ENCODE results near the gene MRPL28.

The MRPL28 gene

GRCh38 chr16:367333-367903 lies 2.9 kb downstream of the MRPL28 start:
- Histone ChIP-seq H3K36me3 (ENCODE audit: insufficient read depth, low read length) (peaks cover 47% of the 10 kb centered on the region), H3K4me2 (ENCODE audit: insufficient read depth, low read length) (no peak overlapping the region), H3K9me3 (ENCODE audit: insufficient read depth, low read length, severe bottlenecking) (no peaks in the 10 kb centered on the region), H2AFZ (ENCODE audit: low read depth, low read length) (no peak overlapping the region), H3K27ac (ENCODE audit: low read length) (no peak overlapping the region), H3K79me2 (ENCODE audit: insufficient read depth, low read length) (peaks cover 7% of the 10 kb centered on the region), H3K27me3 (ENCODE audit: insufficient read depth, low read length, poor library complexity) (no peaks in the 10 kb centered on the region), H3K9ac (ENCODE audit: low read depth, low read length) (no peak overlapping the region), H4K20me1 (ENCODE audit: insufficient read depth, low read length) (peaks cover 23% of the 10 kb centered on the region; the same call in 1 of the 2 replicates), H3K4me1 (ENCODE audit: insufficient read depth, low read length) (peaks cover 29% of the 10 kb centered on the region), H3K4me3 (ENCODE audit: low read depth in 1 of 2, low read length in 2 of 2) (no peak overlapping the region)
- no peak for ATAC-seq (ENCODE audit: insufficient read depth, low read depth)
- DNase-seq, result no peak
- TF ChIP-seq, protein P1, sequence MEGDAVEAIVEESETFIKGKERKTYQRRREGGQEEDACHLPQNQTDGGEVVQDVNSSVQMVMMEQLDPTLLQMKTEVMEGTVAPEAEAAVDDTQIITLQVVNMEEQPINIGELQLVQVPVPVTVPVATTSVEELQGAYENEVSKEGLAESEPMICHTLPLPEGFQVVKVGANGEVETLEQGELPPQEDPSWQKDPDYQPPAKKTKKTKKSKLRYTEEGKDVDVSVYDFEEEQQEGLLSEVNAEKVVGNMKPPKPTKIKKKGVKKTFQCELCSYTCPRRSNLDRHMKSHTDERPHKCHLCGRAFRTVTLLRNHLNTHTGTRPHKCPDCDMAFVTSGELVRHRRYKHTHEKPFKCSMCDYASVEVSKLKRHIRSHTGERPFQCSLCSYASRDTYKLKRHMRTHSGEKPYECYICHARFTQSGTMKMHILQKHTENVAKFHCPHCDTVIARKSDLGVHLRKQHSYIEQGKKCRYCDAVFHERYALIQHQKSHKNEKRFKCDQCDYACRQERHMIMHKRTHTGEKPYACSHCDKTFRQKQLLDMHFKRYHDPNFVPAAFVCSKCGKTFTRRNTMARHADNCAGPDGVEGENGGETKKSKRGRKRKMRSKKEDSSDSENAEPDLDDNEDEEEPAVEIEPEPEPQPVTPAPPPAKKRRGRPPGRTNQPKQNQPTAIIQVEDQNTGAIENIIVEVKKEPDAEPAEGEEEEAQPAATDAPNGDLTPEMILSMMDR (IDR thresholded peaks at IDR 0.05; ENCODE audit: borderline replicate concordance, extremely low read depth, low read length, poor library complexity, severe bottlenecking), result no peak
- no peak for TF ChIP-seq EZH2 (IDR thresholded peaks at IDR 0.05; ENCODE audit: borderline replicate concordance, low read depth, low read length, severe bottlenecking)

- Histone ChIP-seq H3K79me2 (ENCODE audit: insufficient read depth, low read length) (peaks cover 7% of the 10 kb centered on the region), H3K4me2 (ENCODE audit: insufficient read depth, low read length) (no peak overlapping the region), H3K36me3 (ENCODE audit: insufficient read depth, low read length) (peaks cover 38% of the 10 kb centered on the region), H3K27me3 (ENCODE audit: insufficient read depth, low read length, poor library complexity) (no peaks in the 10 kb centered on the region), H3K4me3 (ENCODE audit: low read depth in 1 of 2, low read length in 2 of 2) (no peak overlapping the region), H2AFZ (ENCODE audit: low read depth, low read length) (no peak overlapping the region), H4K20me1 (ENCODE audit: insufficient read depth, low read length) (peaks cover 23% of the 10 kb centered on the region; the same call in 1 of the 2 replicates), H3K9ac (ENCODE audit: low read depth, low read length) (no peak overlapping the region), H3K4me1 (ENCODE audit: insufficient read depth, low read length) (peaks cover 33% of the 10 kb centered on the region), H3K9me3 (ENCODE audit: insufficient read depth, low read length, severe bottlenecking) (no peaks in the 10 kb centered on the region), H3K27ac (ENCODE audit: low read length) (no peak overlapping the region)
- TF ChIP-seq EZH2 (IDR thresholded peaks at IDR 0.05; ENCODE audit: borderline replicate concordance, low read depth, low read length, severe bottlenecking), result no peak
- TF ChIP-seq, protein P1 (IDR thresholded peaks at IDR 0.05; ENCODE audit: borderline replicate concordance, extremely low read depth, low read length, poor library complexity, severe bottlenecking), result no peak
- DNase-seq (no peak), ATAC-seq (ENCODE audit: insufficient read depth, low read depth) (no peak)
These were observed 3.9 kb downstream of the MRPL28 start for GRCh38 chr16:366476-366875.

DNA sequence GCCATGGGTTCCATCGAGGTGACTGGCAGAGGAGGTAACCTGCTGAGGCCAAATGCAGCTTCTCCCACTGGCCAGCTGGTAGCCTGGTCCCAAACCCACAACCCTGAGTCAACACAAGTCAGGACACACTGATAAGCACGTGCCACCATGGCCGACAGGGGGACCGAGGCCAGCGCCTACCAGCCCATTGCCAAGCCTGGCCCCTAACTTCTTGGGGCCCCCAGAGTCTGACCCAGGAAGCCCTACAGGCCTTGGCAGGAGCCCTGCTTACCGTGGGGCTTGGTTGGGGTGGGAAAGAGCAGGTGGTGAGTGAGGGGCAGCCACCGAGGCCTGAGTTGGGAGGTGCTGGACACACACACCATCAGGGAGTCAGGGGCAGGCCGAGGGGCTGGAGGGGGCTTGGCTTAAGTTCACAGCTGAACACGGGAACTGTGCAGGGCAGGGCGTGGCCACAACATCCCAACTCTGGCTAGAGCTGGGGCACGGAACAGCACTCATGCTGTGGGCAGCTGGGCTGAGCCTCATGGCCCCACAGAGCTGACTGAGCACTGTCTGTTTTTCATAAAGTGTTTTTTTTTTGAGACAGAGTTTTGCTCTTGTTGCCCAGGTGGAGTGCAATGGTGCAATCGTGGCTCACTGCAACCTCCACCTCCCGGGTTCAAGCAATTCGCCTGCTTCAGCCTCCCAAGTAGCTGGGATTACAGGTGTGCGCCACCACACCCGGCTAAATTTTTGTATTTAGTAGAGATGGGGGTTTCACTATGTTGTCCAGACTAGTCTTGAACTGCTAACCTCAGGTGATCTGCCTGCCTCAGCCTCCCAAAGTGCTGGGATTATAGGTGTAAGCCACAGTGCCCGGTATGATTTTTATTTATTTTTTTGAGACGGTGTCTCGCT lies 5.5 kb downstream of the MRPL28 start:
- Histone ChIP-seq H3K9me3 (ENCODE audit: insufficient read depth, low read length, severe bottlenecking) (no peaks in the 10 kb centered on the region), H4K20me1 (ENCODE audit: insufficient read depth, low read length) (peaks cover 23% of the 10 kb centered on the region; the same call in 1 of the 2 replicates), H3K79me2 (ENCODE audit: insufficient read depth, low read length) (peaks cover 4% of the 10 kb centered on the region), H3K36me3 (ENCODE audit: insufficient read depth, low read length) (peaks cover 36% of the 10 kb centered on the region), H3K4me3 (ENCODE audit: low read depth in 1 of 2, low read length in 2 of 2) (no peak overlapping the region), H3K27me3 (ENCODE audit: insufficient read depth, low read length, poor library complexity) (no peaks in the 10 kb centered on the region), H3K4me2 (ENCODE audit: insufficient read depth, low read length) (no peak overlapping the region), H2AFZ (ENCODE audit: low read depth, low read length) (no peak overlapping the region), H3K9ac (ENCODE audit: low read depth, low read length) (no peak overlapping the region), H3K4me1 (ENCODE audit: insufficient read depth, low read length) (peaks cover 21% of the 10 kb centered on the region), H3K27ac (ENCODE audit: low read length) (no peak overlapping the region)
- TF ChIP-seq EZH2 (IDR thresholded peaks at IDR 0.05; ENCODE audit: borderline replicate concordance, low read depth, low read length, severe bottlenecking), result no peak
- TF ChIP-seq, protein P1 (IDR thresholded peaks at IDR 0.05; ENCODE audit: borderline replicate concordance, extremely low read depth, low read length, poor library complexity, severe bottlenecking), result no peak
- DNase-seq (no peak), ATAC-seq (ENCODE audit: insufficient read depth, low read depth) (no peak)

All from DND-41 (cell line).